Measurements from ENCODE around the gene PRLH.
"Not testable (repeated sequence)": the region's sequence is repeated elsewhere in the genome, so short reads cannot be mapped to it uniquely, and the experiment has no call there.

PRLH gene

GRCh38 chr2:237590272-237591140 is 24.1 kb downstream of the PRLH start, which contains the start of gene RAB17:
RAB17 (minus strand) TSS chr2:237590734; CDS start chr2:237586154, 4,580 bp downstream.
- H3K9me3 Mint-ChIP-seq: no peaks in the 10 kb centered on the region
- H3K4me3 Mint-ChIP-seq: peak within 1 kb of the TSS; percentile 30
- peak within 1 kb of the TSS; percentile 44 for H3K27ac Mint-ChIP-seq
- intact Hi-C loops (cut with micrococcal nuclease): no loop called here
- peaks cover 20% of the 10 kb centered on the region for H3K4me1 Mint-ChIP-seq (ENCODE audit: low read depth)
- no peaks in the 10 kb centered on the region for H3K36me3 Mint-ChIP-seq (ENCODE audit: low read depth)
- H3K27me3 Mint-ChIP-seq: peaks cover 8% of the 10 kb centered on the region

- Mint-ChIP-seq H3K27me3 (peaks cover 5% of the 10 kb centered on the region), H3K4me3 (peak overlapping the region; percentile 30), H3K36me3 (ENCODE audit: low read depth) (no peaks in the 10 kb centered on the region), H3K9me3 (no peaks in the 10 kb centered on the region), H3K4me1 (ENCODE audit: low read depth) (peaks cover 23% of the 10 kb centered on the region), H3K27ac (peak overlapping the region; percentile 44)
- intact Hi-C loops (cut with micrococcal nuclease): no loop called here
Observed at GRCh38 chr2:237591141-237591881, 24.9 kb downstream of the PRLH start.

GRCh38 chr2:237592425-237592980 is 26.1 kb downstream of the PRLH start:
- no peaks in the 10 kb centered on the region for H3K9me3 Mint-ChIP-seq
- H3K4me1 Mint-ChIP-seq (ENCODE audit: low read depth): peaks cover 34% of the 10 kb centered on the region
- H3K27ac Mint-ChIP-seq: no peak overlapping the region
- H3K36me3 Mint-ChIP-seq (ENCODE audit: low read depth): no peaks in the 10 kb centered on the region
- H3K27me3 Mint-ChIP-seq: peaks cover 4% of the 10 kb centered on the region
- intact Hi-C loops (cut with micrococcal nuclease): no loop called here
- H3K4me3 Mint-ChIP-seq: no peak overlapping the region

- no peak overlapping the region for H3K4me3 Mint-ChIP-seq
- peaks cover 36% of the 10 kb centered on the region for H3K4me1 Mint-ChIP-seq (ENCODE audit: low read depth)
- peaks cover 4% of the 10 kb centered on the region for H3K27me3 Mint-ChIP-seq
- no peaks in the 10 kb centered on the region for H3K36me3 Mint-ChIP-seq (ENCODE audit: low read depth)
- no peaks in the 10 kb centered on the region for H3K9me3 Mint-ChIP-seq
- H3K27ac Mint-ChIP-seq: no peak overlapping the region
- intact Hi-C loops (cut with micrococcal nuclease): no loop called here
Observed at GRCh38 chr2:237593036-237593435, 26.7 kb downstream of the PRLH start.

- H3K27ac Mint-ChIP-seq: no peak overlapping the region
- peaks cover 36% of the 10 kb centered on the region for H3K4me1 Mint-ChIP-seq (ENCODE audit: low read depth)
- H3K9me3 Mint-ChIP-seq: no peaks in the 10 kb centered on the region
- peaks cover 4% of the 10 kb centered on the region for H3K27me3 Mint-ChIP-seq
- no peak overlapping the region for H3K4me3 Mint-ChIP-seq
- intact Hi-C loops (cut with micrococcal nuclease): no loop called here
- H3K36me3 Mint-ChIP-seq (ENCODE audit: low read depth): no peaks in the 10 kb centered on the region
Observed at GRCh38 chr2:237593596-237594320, 27.4 kb downstream of the PRLH start.

GRCh38 chr2:237594514-237594871 is 28.1 kb downstream of the PRLH start:
- Mint-ChIP-seq H3K4me1 (ENCODE audit: low read depth) (peaks cover 36% of the 10 kb centered on the region), H3K4me3 (no peak overlapping the region), H3K27ac (no peak overlapping the region), H3K27me3 (peaks cover 4% of the 10 kb centered on the region), H3K9me3 (no peaks in the 10 kb centered on the region), H3K36me3 (ENCODE audit: low read depth) (no peaks in the 10 kb centered on the region)
- intact Hi-C loops (cut with micrococcal nuclease): no loop called here

- H3K36me3 Mint-ChIP-seq (ENCODE audit: low read depth); H3K27ac Mint-ChIP-seq; H3K4me3 Mint-ChIP-seq; intact Hi-C loops (cut with micrococcal nuclease); H3K27me3 Mint-ChIP-seq; H3K9me3 Mint-ChIP-seq: not testable (repeated sequence)
- H3K4me1 Mint-ChIP-seq (ENCODE audit: low read depth): peaks cover 25% of the 10 kb centered on the region
Observed at GRCh38 chr2:237595829-237596519, 29.6 kb downstream of the PRLH start.

- H3K9me3 Mint-ChIP-seq: no peaks in the 10 kb centered on the region
- peaks cover 18% of the 10 kb centered on the region for H3K4me1 Mint-ChIP-seq (ENCODE audit: low read depth)
- no peak overlapping the region for H3K4me3 Mint-ChIP-seq
- no peak overlapping the region for H3K27ac Mint-ChIP-seq
- peaks cover 5% of the 10 kb centered on the region for H3K27me3 Mint-ChIP-seq
- intact Hi-C loops (cut with micrococcal nuclease): no loop called here
- no peaks in the 10 kb centered on the region for H3K36me3 Mint-ChIP-seq (ENCODE audit: low read depth)
Observed at GRCh38 chr2:237596520-237597195, 30.3 kb downstream of the PRLH start.

GRCh38 chr2:237597196-237598145 is 31.1 kb downstream of the PRLH start:
- H3K27ac Mint-ChIP-seq: no peak overlapping the region
- H3K4me3 Mint-ChIP-seq: no peak overlapping the region
- no peaks in the 10 kb centered on the region for H3K9me3 Mint-ChIP-seq
- peaks cover 16% of the 10 kb centered on the region for H3K4me1 Mint-ChIP-seq (ENCODE audit: low read depth)
- peaks cover 7% of the 10 kb centered on the region for H3K27me3 Mint-ChIP-seq
- H3K36me3 Mint-ChIP-seq (ENCODE audit: low read depth): no peaks in the 10 kb centered on the region
- intact Hi-C loops (cut with micrococcal nuclease): no loop called here

GRCh38 chr2:237598468-237599208 is 32.3 kb downstream of the PRLH start:
- Mint-ChIP-seq H3K9me3 (no peaks in the 10 kb centered on the region), H3K27ac (no peak overlapping the region), H3K27me3 (peaks cover 13% of the 10 kb centered on the region), H3K36me3 (ENCODE audit: low read depth) (no peaks in the 10 kb centered on the region), H3K4me3 (no peak overlapping the region), H3K4me1 (ENCODE audit: low read depth) (peaks cover 20% of the 10 kb centered on the region)
- intact Hi-C loops (cut with micrococcal nuclease): no loop called here

GRCh38 chr2:237599465-237600110 is 33.2 kb downstream of the PRLH start:
- H3K27me3 Mint-ChIP-seq: peaks cover 13% of the 10 kb centered on the region
- H3K9me3 Mint-ChIP-seq: no peaks in the 10 kb centered on the region
- H3K4me3 Mint-ChIP-seq: no peak overlapping the region
- H3K4me1 Mint-ChIP-seq (ENCODE audit: low read depth): peaks cover 26% of the 10 kb centered on the region
- intact Hi-C loops (cut with micrococcal nuclease): no loop called here
- H3K27ac Mint-ChIP-seq: no peak overlapping the region
- no peaks in the 10 kb centered on the region for H3K36me3 Mint-ChIP-seq (ENCODE audit: low read depth)

Measured in dendritic cell treated with granulocyte-macrophage colony-stimulating factor and Interleukin-4, amounts not matched to agents 40 ng/mL and 50 ng/mL, for 4 days (primary cell).